ENCODE measurements around the gene MAP2K6.

The MAP2K6 gene

DNA sequence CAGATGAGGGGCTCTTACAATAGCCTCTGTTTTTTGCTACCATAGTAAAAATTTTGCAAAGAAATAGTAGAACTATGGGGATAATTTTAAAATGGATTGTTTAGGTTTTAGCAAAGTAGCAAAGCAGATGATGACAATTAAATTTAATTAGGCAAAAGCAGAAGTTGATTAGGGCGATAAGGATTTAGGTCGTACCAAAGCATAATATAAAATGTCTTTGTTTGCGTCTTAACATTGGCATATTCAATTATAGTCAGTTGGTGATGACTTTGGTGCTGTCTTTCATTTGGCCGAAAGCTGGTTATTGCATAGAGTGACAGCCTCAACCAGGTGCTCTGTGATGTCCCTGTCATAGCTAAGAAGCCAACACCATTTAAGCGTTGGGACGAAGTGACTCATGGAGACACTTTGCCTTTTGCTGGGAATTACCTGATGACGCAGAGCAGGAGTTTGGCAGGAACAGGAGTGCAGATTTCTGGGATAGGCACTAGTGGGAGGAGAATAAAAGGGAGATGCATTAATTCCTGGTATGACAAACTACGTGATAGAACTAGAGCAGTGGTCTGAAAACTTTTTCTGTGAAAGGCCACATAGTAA, 38.3 kb downstream of the MAP2K6 start:
- TF ChIP-seq, protein P1, sequence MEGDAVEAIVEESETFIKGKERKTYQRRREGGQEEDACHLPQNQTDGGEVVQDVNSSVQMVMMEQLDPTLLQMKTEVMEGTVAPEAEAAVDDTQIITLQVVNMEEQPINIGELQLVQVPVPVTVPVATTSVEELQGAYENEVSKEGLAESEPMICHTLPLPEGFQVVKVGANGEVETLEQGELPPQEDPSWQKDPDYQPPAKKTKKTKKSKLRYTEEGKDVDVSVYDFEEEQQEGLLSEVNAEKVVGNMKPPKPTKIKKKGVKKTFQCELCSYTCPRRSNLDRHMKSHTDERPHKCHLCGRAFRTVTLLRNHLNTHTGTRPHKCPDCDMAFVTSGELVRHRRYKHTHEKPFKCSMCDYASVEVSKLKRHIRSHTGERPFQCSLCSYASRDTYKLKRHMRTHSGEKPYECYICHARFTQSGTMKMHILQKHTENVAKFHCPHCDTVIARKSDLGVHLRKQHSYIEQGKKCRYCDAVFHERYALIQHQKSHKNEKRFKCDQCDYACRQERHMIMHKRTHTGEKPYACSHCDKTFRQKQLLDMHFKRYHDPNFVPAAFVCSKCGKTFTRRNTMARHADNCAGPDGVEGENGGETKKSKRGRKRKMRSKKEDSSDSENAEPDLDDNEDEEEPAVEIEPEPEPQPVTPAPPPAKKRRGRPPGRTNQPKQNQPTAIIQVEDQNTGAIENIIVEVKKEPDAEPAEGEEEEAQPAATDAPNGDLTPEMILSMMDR (conservative IDR thresholded peaks at IDR 0.05; ENCODE audit: low read length): no peak
- no peak for TF ChIP-seq EZH2phosphoT487 (IDR thresholded peaks at IDR 0.05; ENCODE audit: borderline replicate concordance)
- Histone ChIP-seq H2AFZ (ENCODE audit: low read length) (no peak overlapping the region), H3K4me2 (ENCODE audit: low read depth, low read length, poor library complexity, severe bottlenecking) (no peak overlapping the region), H3K27me3 (ENCODE audit: insufficient read depth, low read length, poor library complexity, severe bottlenecking) (no peaks in the 10 kb centered on the region), H3K79me2 (ENCODE audit: insufficient read depth, low read length) (peaks cover 4% of the 10 kb centered on the region; the same call in 1 of the 2 replicates), H3K4me3 (ENCODE audit: low read length, poor library complexity, severe bottlenecking) (no peak overlapping the region), H3K9ac (ENCODE audit: low read depth, low read length, poor library complexity, severe bottlenecking) (no peak overlapping the region), H3K4me1 (ENCODE audit: insufficient read depth, low read length, poor library complexity, severe bottlenecking) (peaks cover 10% of the 10 kb centered on the region), H3K9me3 (ENCODE audit: insufficient read depth, low read depth, low read length) (no peaks in the 10 kb centered on the region), H3K9me2 (replicated peaks; ENCODE audit: low read depth, low read length) (no peaks in the 10 kb centered on the region), H4K20me1 (ENCODE audit: insufficient read depth, low read length, poor library complexity, severe bottlenecking) (peaks cover 62% of the 10 kb centered on the region), H3F3A (ENCODE audit: low read depth) (no peaks in the 10 kb centered on the region), H3K36me3 (ENCODE audit: insufficient read depth, low read length) (no peaks in the 10 kb centered on the region)

DNA sequence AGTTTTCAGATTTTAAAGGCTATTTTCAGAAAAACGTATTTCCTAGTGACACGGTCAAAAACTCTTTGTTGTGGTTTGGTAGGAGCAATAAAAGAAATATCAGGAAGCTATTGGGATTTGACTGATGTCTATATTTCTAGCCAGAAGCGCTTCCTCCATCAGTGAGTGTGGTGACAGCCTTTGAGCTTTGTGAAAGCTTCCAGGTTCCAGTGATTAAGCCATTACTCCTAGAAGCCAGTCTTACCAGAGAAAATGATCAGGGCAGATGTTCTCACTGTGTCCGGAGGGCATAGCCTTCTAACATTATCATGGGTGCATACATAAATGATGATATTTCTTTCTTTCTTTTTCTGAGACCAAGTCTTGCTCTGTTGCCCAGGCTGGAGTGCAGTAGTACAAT, 39.6 kb downstream of the MAP2K6 start:
- TF ChIP-seq EZH2phosphoT487 (IDR thresholded peaks at IDR 0.05; ENCODE audit: borderline replicate concordance): no peak
- TF ChIP-seq, protein P1 (conservative IDR thresholded peaks at IDR 0.05; ENCODE audit: low read length): no peak
- Histone ChIP-seq H3K9ac (ENCODE audit: low read depth, low read length, poor library complexity, severe bottlenecking) (no peak overlapping the region), H3K27me3 (ENCODE audit: insufficient read depth, low read length, poor library complexity, severe bottlenecking) (no peaks in the 10 kb centered on the region)

DNA sequence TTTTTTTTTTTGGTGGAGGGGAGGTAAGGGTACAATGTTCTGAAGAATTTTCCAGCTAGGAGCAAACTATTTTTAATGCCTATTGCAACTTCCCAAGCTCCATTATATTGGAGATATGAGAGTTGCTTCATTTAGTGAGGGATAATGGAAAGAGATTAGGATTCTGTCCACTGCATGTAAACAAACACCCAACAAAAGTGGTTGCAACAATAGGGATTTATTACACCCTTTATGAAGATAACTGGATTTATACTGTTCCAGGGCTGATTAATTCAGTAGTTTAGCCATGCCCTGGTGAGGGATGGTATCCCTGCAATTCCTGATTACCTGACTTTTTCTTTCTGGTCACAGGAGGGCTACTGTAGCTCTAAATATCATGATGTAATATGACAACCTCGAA, 40.5 kb downstream of the MAP2K6 start:
- Histone ChIP-seq H3K4me1 (ENCODE audit: insufficient read depth, low read length, poor library complexity, severe bottlenecking) (peaks cover 10% of the 10 kb centered on the region), H3K4me2 (ENCODE audit: low read depth, low read length, poor library complexity, severe bottlenecking) (no peak overlapping the region)
- TF ChIP-seq, protein P1 (conservative IDR thresholded peaks at IDR 0.05; ENCODE audit: low read length): no peak
- TF ChIP-seq EZH2phosphoT487 (IDR thresholded peaks at IDR 0.05; ENCODE audit: borderline replicate concordance): no peak

More for the DNA sequence above, 39.6 kb downstream of the MAP2K6 start:
- no peak overlapping the region for H3K4me2 ChIP-seq (ENCODE audit: low read depth, low read length, poor library complexity, severe bottlenecking)
- no peak overlapping the region for H2AFZ ChIP-seq (ENCODE audit: low read length)
- H3K9me3 ChIP-seq (ENCODE audit: insufficient read depth, low read depth, low read length): no peaks in the 10 kb centered on the region
- peaks cover 10% of the 10 kb centered on the region for H3K4me1 ChIP-seq (ENCODE audit: insufficient read depth, low read length, poor library complexity, severe bottlenecking)
- 0 out of 2 replicates have a peak, but pooled peaks cover 4% of the 10 kb centered on the region for H3K79me2 ChIP-seq (ENCODE audit: insufficient read depth, low read length)
- no peak overlapping the region for H3K4me3 ChIP-seq (ENCODE audit: low read length, poor library complexity, severe bottlenecking)
- peaks cover 64% of the 10 kb centered on the region for H4K20me1 ChIP-seq (ENCODE audit: insufficient read depth, low read length, poor library complexity, severe bottlenecking)
- no peaks in the 10 kb centered on the region for H3F3A ChIP-seq (ENCODE audit: low read depth)
- H3K36me3 ChIP-seq (ENCODE audit: insufficient read depth, low read length): no peaks in the 10 kb centered on the region
- H3K9me2 ChIP-seq (replicated peaks; ENCODE audit: low read depth, low read length): no peaks in the 10 kb centered on the region

More for the DNA sequence above, 40.5 kb downstream of the MAP2K6 start:
- H3K36me3 ChIP-seq (ENCODE audit: insufficient read depth, low read length): no peaks in the 10 kb centered on the region
- H3K9ac ChIP-seq (ENCODE audit: low read depth, low read length, poor library complexity, severe bottlenecking): no peak overlapping the region
- H2AFZ ChIP-seq (ENCODE audit: low read length): no peak overlapping the region
- H3K79me2 ChIP-seq (ENCODE audit: insufficient read depth, low read length): 0 out of 2 replicates have a peak, but pooled peaks cover 4% of the 10 kb centered on the region
- H3K9me3 ChIP-seq (ENCODE audit: insufficient read depth, low read depth, low read length): no peaks in the 10 kb centered on the region
- H3K4me3 ChIP-seq (ENCODE audit: low read length, poor library complexity, severe bottlenecking): no peak overlapping the region
- no peaks in the 10 kb centered on the region for H3K27me3 ChIP-seq (ENCODE audit: insufficient read depth, low read length, poor library complexity, severe bottlenecking)
- no peaks in the 10 kb centered on the region for H3F3A ChIP-seq (ENCODE audit: low read depth)
- H3K9me2 ChIP-seq (replicated peaks; ENCODE audit: low read depth, low read length): no peaks in the 10 kb centered on the region
- H4K20me1 ChIP-seq (ENCODE audit: insufficient read depth, low read length, poor library complexity, severe bottlenecking): peaks cover 64% of the 10 kb centered on the region
